ENCODE data around the gene OR2B6.
"Not testable (repeated sequence)": the region's sequence is repeated elsewhere in the genome, so short reads cannot be mapped to it uniquely, and the experiment has no call there.

The OR2B6 gene

GRCh38 chr6:27956941-27957340, at the start of gene OR2B6:
OR2B6 (plus strand) TSS chr6:27957241; CDS start chr6:27957241, 0 bp downstream.
- no peak for DNase-seq

- no peak for DNase-seq
Observed at GRCh38 chr6:27908017-27908416, 49.0 kb upstream of the OR2B6 start.

GRCh38 chr6:27911956-27912446, 45.0 kb upstream of the OR2B6 start, which contains the start of gene OR2B2:
OR2B2 (minus strand) TSS chr6:27912396; CDS start chr6:27912319, 77 bp downstream.
- no peak for DNase-seq

GRCh38 chr6:27922949-27923348, 34.1 kb upstream of the OR2B6 start:
- DNase-seq: no peak

- DNase-seq: no peak
Observed at GRCh38 chr6:27924179-27924578, 32.9 kb upstream of the OR2B6 start.

GRCh38 chr6:27928041-27928440, 29.0 kb upstream of the OR2B6 start:
- not testable (repeated sequence) for DNase-seq

- DNase-seq: not testable (repeated sequence)
Observed at GRCh38 chr6:27929930-27930329, 27.1 kb upstream of the OR2B6 start.

GRCh38 chr6:27931209-27931608, 25.8 kb upstream of the OR2B6 start:
- DNase-seq: no peak

- DNase-seq: no peak
Observed at GRCh38 chr6:27940766-27941165, 16.3 kb upstream of the OR2B6 start.

- DNase-seq: not testable (repeated sequence)
Observed at GRCh38 chr6:27943072-27943471, 14.0 kb upstream of the OR2B6 start.

- no peak for DNase-seq
Observed at GRCh38 chr6:27948237-27948636, 8.8 kb upstream of the OR2B6 start.

- DNase-seq: no peak
Observed at GRCh38 chr6:27951040-27951439, 6.0 kb upstream of the OR2B6 start.

- DNase-seq: no peak
Observed at GRCh38 chr6:27957516-27957915, 475 bp downstream of the OR2B6 start.

GRCh38 chr6:27962506-27962905, 5.5 kb downstream of the OR2B6 start:
- no peak for DNase-seq

GRCh38 chr6:27966044-27966443, 9.0 kb downstream of the OR2B6 start:
- DNase-seq: no peak

- no peak for DNase-seq
Observed at GRCh38 chr6:27966816-27967426, 9.9 kb downstream of the OR2B6 start.

- DNase-seq: no peak
Observed at GRCh38 chr6:27970444-27970843, 13.4 kb downstream of the OR2B6 start.

- DNase-seq: no peak
Observed at GRCh38 chr6:27972750-27973149, 15.7 kb downstream of the OR2B6 start.

- DNase-seq: no peak
Observed at GRCh38 chr6:27977387-27977786, 20.3 kb downstream of the OR2B6 start.

- no peak for DNase-seq
Observed at GRCh38 chr6:27978705-27979104, 21.7 kb downstream of the OR2B6 start.

- no peak for DNase-seq
Observed at GRCh38 chr6:27980111-27980510, 23.1 kb downstream of the OR2B6 start.

- no peak for DNase-seq
Observed at GRCh38 chr6:27986928-27987725, 30.1 kb downstream of the OR2B6 start.

- DNase-seq: no peak
Observed at GRCh38 chr6:27994616-27995015, 37.6 kb downstream of the OR2B6 start.
